GM18951 (cell line): ENCODE data around the gene UBA52.

Source experiments
- POLR2A ChIP-seq: IDR thresholded peaks from 4 replicates; pipeline ENCODE4 v1.6.1; 2011; ENCODE audit warnings: mild to moderate bottlenecking; ENCODE audit not compliant: insufficient read length, insufficient read depth; ENCODE audit errors: extremely low read depth
- in situ Hi-C: fragments of 300-500 bp; cut with MboI; formaldehyde crosslinking; loops from one replicate; pipeline ENCODE4 v1.12.0; 2022; ENCODE audit warnings: low sequenced_read_pairs, mixed read lengths, inconsistent platforms; ENCODE audit not compliant: unreplicated experiment

UBA52 gene

GRCh38 chr19:18541258-18541991 lies 30.2 kb upstream of the UBA52 start:
- TF ChIP-seq POLR2A: no peak

GRCh38 chr19:18541992-18542940 lies 29.4 kb upstream of the UBA52 start:
- in situ Hi-C loops: no loop called here
- TF ChIP-seq POLR2A: no peak

More at GRCh38 chr19:18541258-18541991, 30.2 kb upstream of the UBA52 start:
- in situ Hi-C loops: no loop called here

GRCh38 chr19:18542941-18543813 lies 28.5 kb upstream of the UBA52 start, which contains the start of gene FKBP8:
FKBP8 (minus strand) TSS chr19:18543573; CDS start chr19:18541970, 1,603 bp downstream.
- in situ Hi-C loops: no loop called here
- peak; percentile 6 for TF ChIP-seq POLR2A

GRCh38 chr19:18543814-18544475 lies 27.7 kb upstream of the UBA52 start:
- TF ChIP-seq POLR2A: no peak
- in situ Hi-C loops: no loop called here

GRCh38 chr19:18551631-18552030 lies 20.0 kb upstream of the UBA52 start:
- in situ Hi-C loops: no loop called here
- no peak for TF ChIP-seq POLR2A

- peak; percentile 81 for TF ChIP-seq POLR2A
Measured at GRCh38 chr19:18557411-18558201, 14.1 kb upstream of the UBA52 start, which contains the start of gene KXD1. KXD1 (plus strand) TSS chr19:18557870; CDS start chr19:18562057, 4,187 bp downstream.

GRCh38 chr19:18558202-18558555 lies 13.5 kb upstream of the UBA52 start:
- in situ Hi-C loops: no loop called here
- TF ChIP-seq POLR2A: no peak

More at GRCh38 chr19:18557411-18558201, 14.1 kb upstream of the UBA52 start, which contains the start of gene KXD1:
- in situ Hi-C loops: no loop called here

GRCh38 chr19:18558604-18559003 lies 13.1 kb upstream of the UBA52 start:
- TF ChIP-seq POLR2A: no peak
- in situ Hi-C loops: no loop called here

- no peak for TF ChIP-seq POLR2A
- in situ Hi-C loops: no loop called here
Measured at GRCh38 chr19:18559685-18560084, 12.0 kb upstream of the UBA52 start.

- in situ Hi-C loops: no loop called here
- TF ChIP-seq POLR2A: no peak
Measured at GRCh38 chr19:18562086-18562485, 9.6 kb upstream of the UBA52 start.

GRCh38 chr19:18566953-18567352 lies 4.7 kb upstream of the UBA52 start:
- no peak for TF ChIP-seq POLR2A
- in situ Hi-C loops: no loop called here
